Measurements from ENCODE around the gene LRRC75B. TPM values are rescaled to one million over a fixed set of nuclear protein-coding genes. Genes with fewer than 3 reads are reported as not detected.
"Not testable (repeated sequence)": the region's sequence is repeated elsewhere in the genome, so short reads cannot be mapped to it uniquely, and the experiment has no call there.

Gene LRRC75B
- total and polyA plus RNA-seq, 9 of the 15 experiments (the other 6 are each of a cell fraction or from before 2014, with no cell fraction given): 0.10 to 2.8 (median 1.0) TPM; not detected in 1

- DNase-seq (ENCODE audit: extremely low read depth in 1 of 4, low spot score in 3 of 4); BruUV-seq (replicated peaks); H3K9me1 ChIP-seq (ENCODE audit: control insufficient read depth, insufficient read depth, low read length); H3K27ac ChIP-seq (ENCODE audit: extremely low read depth, low read depth, low read length); H3K4me1 ChIP-seq (replicated peaks in 1 of 2; ENCODE audit: control insufficient read depth in 2 of 2, insufficient read depth in 2 of 2, low read length in 2 of 2); H3K27me3 ChIP-seq (ENCODE audit: control insufficient read depth in 2 of 2, insufficient read depth in 2 of 2, low read length in 2 of 2); H3K9me3 ChIP-seq (replicated peaks; ENCODE audit: control insufficient read depth, insufficient read depth, low read depth, low read length); ATAC-seq; H3K4me3 ChIP-seq; intact Hi-C loops (cut with micrococcal nuclease); POLR2A ChIA-PET; CTCF ChIA-PET (ENCODE audit: low intra/inter-chr PET ratio); H3K79me2 ChIP-seq (ENCODE audit: control insufficient read depth, insufficient read depth, low read length); in situ Hi-C loops (cut with MboI); H3K4me2 ChIP-seq (ENCODE audit: insufficient read depth, low read length); FAIRE-seq; H4K20me1 ChIP-seq (replicated peaks; ENCODE audit: control insufficient read depth, insufficient read depth, low read length); H3K9ac ChIP-seq (ENCODE audit: insufficient read depth in 1 of 2, low read depth in 2 of 2, low read length in 2 of 2); H2AFZ ChIP-seq (ENCODE audit: low read depth, low read length); H3K36me3 ChIP-seq (ENCODE audit: control insufficient read depth, insufficient read depth, low read length): not testable (repeated sequence)
- no CpG with 5 or more reads among the region's 1 CpG for WGBS (ENCODE audit: insufficient coverage, low coverage, missing lambda C conversion rate)
These were observed 49.4 kb upstream of the LRRC75B start for GRCh38 chr22:24642307-24642706.

- in situ Hi-C loops (cut with MboI); H4K20me1 ChIP-seq (replicated peaks; ENCODE audit: control insufficient read depth, insufficient read depth, low read length); H3K79me2 ChIP-seq (ENCODE audit: control insufficient read depth, insufficient read depth, low read length); intact Hi-C loops (cut with micrococcal nuclease); H3K27me3 ChIP-seq (ENCODE audit: control insufficient read depth in 2 of 2, insufficient read depth in 2 of 2, low read length in 2 of 2); H3K4me3 ChIP-seq; DNase-seq (ENCODE audit: extremely low read depth in 1 of 4, low spot score in 3 of 4); H2AFZ ChIP-seq (ENCODE audit: low read depth, low read length); H3K9me1 ChIP-seq (ENCODE audit: control insufficient read depth, insufficient read depth, low read length); H3K36me3 ChIP-seq (ENCODE audit: control insufficient read depth, insufficient read depth, low read length); ATAC-seq; H3K27ac ChIP-seq (ENCODE audit: extremely low read depth, low read depth, low read length); H3K9me3 ChIP-seq (replicated peaks; ENCODE audit: control insufficient read depth, insufficient read depth, low read depth, low read length); H3K9ac ChIP-seq (ENCODE audit: insufficient read depth in 1 of 2, low read depth in 2 of 2, low read length in 2 of 2); H3K4me2 ChIP-seq (ENCODE audit: insufficient read depth, low read length); CTCF ChIA-PET (ENCODE audit: low intra/inter-chr PET ratio); FAIRE-seq; POLR2A ChIA-PET: not testable (repeated sequence)
- TSS peak; percentile 63 for BruUV-seq (replicated peaks)
- H3K4me1 ChIP-seq (replicated peaks in 1 of 2; ENCODE audit: control insufficient read depth in 2 of 2, insufficient read depth in 2 of 2, low read length in 2 of 2): peaks cover 6 to 23% of the 10 kb centered on the region in 2 experiments; a peak in 3 of 5 replicates
- 88% methylated on average over 3 of the region's 3 CpGs for WGBS (ENCODE audit: insufficient coverage, low coverage, missing lambda C conversion rate)
- TF ChIP-seq ZNF134 (CRISPR knock-in tag; conservative IDR thresholded peaks at IDR 0.05): peak; percentile 91
These were observed 43.6 kb upstream of the LRRC75B start for GRCh38 chr22:24636513-24636912.
